Trophoblast cell (in vitro differentiated cells and primary cell): ENCODE data around the gene CLMN.

Experiments used
- DNase-seq, 2 donors: peaks; one replicate each; pipeline ENCODE4 v3.0.0-alpha.2; 2016
- H2AFZ ChIP-seq: 2 replicates; pipeline ENCODE4 v1.6.1; 2013; ENCODE audit warnings: low read length, moderate library complexity, mild to moderate bottlenecking; ENCODE audit not compliant: insufficient read depth, poor library complexity
- H2AK5ac ChIP-seq: 2 replicates; pipeline ENCODE4 v1.6.1; 2013; ENCODE audit warnings: mild to moderate bottlenecking, low read length
- H2BK120ac ChIP-seq: 2 replicates; pipeline ENCODE4 v1.6.1; 2013; ENCODE audit warnings: low read length, mild to moderate bottlenecking, moderate library complexity; ENCODE audit not compliant: insufficient read depth, poor library complexity
- H2BK12ac ChIP-seq: 2 replicates; pipeline ENCODE4 v1.6.1; 2013; ENCODE audit warnings: mild to moderate bottlenecking, low read length, moderate library complexity
- H2BK5ac ChIP-seq: 2 replicates; pipeline ENCODE4 v1.6.1; 2013; ENCODE audit warnings: low read length, low read depth, moderate library complexity, mild to moderate bottlenecking; ENCODE audit not compliant: poor library complexity
- H3K14ac ChIP-seq: 2 replicates; pipeline ENCODE4 v1.6.1; 2013; ENCODE audit warnings: mild to moderate bottlenecking, low read length
- H3K18ac ChIP-seq: 2 replicates; pipeline ENCODE4 v1.6.1; 2013; ENCODE audit warnings: mild to moderate bottlenecking, low read length
- H3K23ac ChIP-seq: 2 replicates; pipeline ENCODE4 v1.6.1; 2013; ENCODE audit warnings: low read length
- H3K27ac ChIP-seq: 2 replicates; pipeline ENCODE4 v1.5.1; 2013; ENCODE audit warnings: low read depth, mild to moderate bottlenecking, inconsistent platforms, low read length, moderate library complexity
- H3K27me3 ChIP-seq: 2 replicates; pipeline ENCODE4 v1.6.1; 2013; ENCODE audit warnings: inconsistent platforms, mild to moderate bottlenecking, low read length, moderate library complexity; ENCODE audit not compliant: insufficient read depth
- H3K36me3 ChIP-seq, 2 experiments: 1 replicate in 1 of 2; 2 replicates in 1 of 2; pipeline ENCODE4 v1.6.1; 2013; ENCODE audit warnings: low read length in 2 of 2, mild to moderate bottlenecking in 2 of 2, moderate library complexity in 1 of 2; ENCODE audit not compliant: insufficient read depth in 2 of 2, control insufficient read depth in 1 of 2
- H3K4ac ChIP-seq: 2 replicates; pipeline ENCODE4 v1.6.1; 2013; ENCODE audit warnings: low read depth, mild to moderate bottlenecking, low read length, moderate library complexity
- H3K4me1 ChIP-seq, 2 experiments: 1 replicate in 1 of 2; 2 replicates in 1 of 2; pipeline ENCODE4 v1.6.1; 2013; ENCODE audit warnings: low read length in 2 of 2, mild to moderate bottlenecking in 2 of 2, moderate library complexity in 1 of 2; ENCODE audit not compliant: insufficient read depth in 2 of 2, control insufficient read depth in 1 of 2
- H3K4me2 ChIP-seq: 2 replicates; pipeline ENCODE4 v1.6.1; 2013; ENCODE audit warnings: inconsistent platforms, mild to moderate bottlenecking, low read length, moderate library complexity
- H3K4me3 ChIP-seq: 2 replicates; pipeline ENCODE4 v1.5.1; 2013; ENCODE audit warnings: mild to moderate bottlenecking, low read depth, low read length, inconsistent platforms
- H3K79me1 ChIP-seq: one replicate; pipeline ENCODE4 v1.6.1; 2013; ENCODE audit warnings: low read length
- H3K79me2 ChIP-seq: 2 replicates; pipeline ENCODE4 v1.6.1; 2013; ENCODE audit warnings: low read length, mild to moderate bottlenecking; ENCODE audit not compliant: control insufficient read depth, insufficient read depth, poor library complexity
- H3K9ac ChIP-seq: 2 replicates; pipeline ENCODE4 v1.6.1; 2013; ENCODE audit warnings: mild to moderate bottlenecking, low read length
- H3K9me3 ChIP-seq: 2 replicates; pipeline ENCODE4 v1.6.1; 2013; ENCODE audit warnings: low read depth, mild to moderate bottlenecking, control low read depth, inconsistent platforms, low read length; ENCODE audit not compliant: insufficient read depth
- H4K12ac ChIP-seq: 2 replicates; pipeline ENCODE4 v1.6.1; 2013; ENCODE audit warnings: low read depth, mild to moderate bottlenecking, low read length, moderate library complexity
- H4K8ac ChIP-seq: 2 replicates; pipeline ENCODE4 v1.6.1; 2013; ENCODE audit warnings: low read depth, mild to moderate bottlenecking, low read length, moderate library complexity
- H4K91ac ChIP-seq: one replicate; pipeline ENCODE4 v1.6.1; 2013; ENCODE audit warnings: low read depth, mild to moderate bottlenecking, low read length, moderate library complexity
- WGBS: extraction: QIAGEN DNeasy Blood & Tissue Kit; methylation state at CpG from one replicate; pipeline ENCODE4 v1.1.7; 2013; ENCODE audit warnings: missing lambda C conversion rate; ENCODE audit not compliant: insufficient read length, insufficient coverage; ENCODE audit errors: extremely low coverage; 5-methylcytosine and 5-hydroxymethylcytosine counted together

CLMN gene

GRCh38 chr14:95222870-95223398 is 96.8 kb downstream of the CLMN start:
- H3K9me3 ChIP-seq = no peaks in the 10 kb centered on the region
- H4K8ac ChIP-seq = peak overlapping the region; percentile 12
- no peaks in the 10 kb centered on the region for H3K36me3 ChIP-seq
- H3K4me2 ChIP-seq = no peak overlapping the region
- H3K4me1 ChIP-seq = peaks cover 34 to 35% of the 10 kb centered on the region in 2 experiments
- H3K4ac ChIP-seq = peak overlapping the region; percentile 20
- no peak overlapping the region for H3K23ac ChIP-seq
- peak overlapping the region; percentile 71 for H2BK12ac ChIP-seq
- H3K79me1 ChIP-seq = peaks cover 34% of the 10 kb centered on the region
- H2AFZ ChIP-seq = no peak overlapping the region
- peak overlapping the region; percentile 17 for H2AK5ac ChIP-seq
- H3K9ac ChIP-seq = no peak overlapping the region
- no CpG with 5 or more reads among the region's 3 CpGs for WGBS
- H3K27me3 ChIP-seq = no peaks in the 10 kb centered on the region
- DNase-seq = no peak
- peak overlapping the region; percentile 40 for H4K91ac ChIP-seq
- H2BK5ac ChIP-seq = no peak overlapping the region
- H2BK120ac ChIP-seq = peak overlapping the region; percentile 30
- H3K14ac ChIP-seq = peak overlapping the region; percentile 43
- peak overlapping the region; percentile 81 for H3K27ac ChIP-seq
- peak overlapping the region; percentile 42 for H3K18ac ChIP-seq
- H4K12ac ChIP-seq = no peak overlapping the region
- no peak overlapping the region for H3K4me3 ChIP-seq
- H3K79me2 ChIP-seq = peaks cover 2% of the 10 kb centered on the region

DNA sequence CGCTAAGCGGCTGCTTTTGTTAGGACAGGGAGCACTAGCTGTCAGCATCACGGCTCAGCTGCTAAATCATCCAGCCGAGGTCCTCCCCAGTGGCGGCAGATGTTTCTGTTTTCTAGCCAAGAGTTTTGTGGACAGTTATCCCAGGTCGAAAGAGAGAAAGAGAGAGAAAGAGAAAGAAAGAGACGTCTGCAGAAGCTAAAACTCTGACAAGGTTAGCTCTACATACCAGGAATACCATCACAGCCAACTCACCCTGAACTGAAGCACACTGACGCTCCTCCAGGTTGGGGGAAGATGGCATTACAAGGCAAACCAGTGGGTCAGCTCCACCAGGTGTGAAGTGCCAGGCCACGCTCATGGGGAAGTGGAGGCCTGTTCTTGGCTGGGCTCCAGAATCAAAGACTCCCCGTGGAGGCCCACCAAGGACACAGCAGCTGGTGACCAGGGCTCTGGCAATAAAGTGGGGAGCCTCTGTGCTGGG is 97.5 kb downstream of the CLMN start:
- Histone ChIP-seq H3K79me2 (peaks cover 2% of the 10 kb centered on the region), H3K27ac (peak overlapping the region; percentile 81), H3K4me3 (no peak overlapping the region), H2BK12ac (peak overlapping the region; percentile 42), H3K18ac (no peak overlapping the region), H3K4me1 (peaks cover 39 to 41% of the 10 kb centered on the region in 2 experiments), H4K12ac (no peak overlapping the region), H3K23ac (no peak overlapping the region), H3K79me1 (peaks cover 38% of the 10 kb centered on the region), H2BK5ac (peak overlapping the region; percentile 70), H2AK5ac (no peak overlapping the region), H3K36me3 (no peaks in the 10 kb centered on the region), H3K9me3 (peaks cover 3% of the 10 kb centered on the region), H3K27me3 (no peaks in the 10 kb centered on the region), H2BK120ac (peak overlapping the region; percentile 69), H3K4ac (no peak overlapping the region), H4K8ac (no peak overlapping the region), H2AFZ (no peak overlapping the region), H3K14ac (peak overlapping the region; percentile 20), H4K91ac (peak overlapping the region; percentile 77), H3K4me2 (no peak overlapping the region), H3K9ac (no peak overlapping the region)
- WGBS = no CpG with 5 or more reads among the region's 10 CpGs
- DNase-seq = peak; percentile 28 to 69

DNA sequence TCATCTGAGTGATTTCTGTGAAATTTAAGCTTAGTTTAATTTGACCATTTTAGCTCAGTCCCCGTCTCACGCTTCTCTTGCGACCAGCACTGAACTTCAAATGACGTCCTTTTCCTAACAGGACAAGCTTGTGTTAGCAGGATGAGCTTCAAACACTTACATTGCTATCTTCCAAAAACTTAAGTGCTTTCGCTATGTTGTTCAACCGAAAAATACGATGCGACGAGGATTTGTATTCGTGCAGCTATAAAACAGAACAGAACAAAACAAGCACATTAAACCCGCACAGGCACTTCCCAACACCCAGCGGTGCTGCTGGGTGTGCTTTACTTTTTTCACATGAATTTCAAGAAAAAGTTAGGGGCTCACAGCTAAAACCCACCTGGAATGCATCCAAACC is 98.2 kb downstream of the CLMN start:
- H2AFZ ChIP-seq = no peak overlapping the region
- no peak for DNase-seq
- H3K79me2 ChIP-seq = peaks cover 2% of the 10 kb centered on the region
- peak overlapping the region; percentile 77 for H4K91ac ChIP-seq
- H4K8ac ChIP-seq = no peak overlapping the region
- H2AK5ac ChIP-seq = no peak overlapping the region
- no peaks in the 10 kb centered on the region for H3K27me3 ChIP-seq
- H3K4ac ChIP-seq = no peak overlapping the region
- H4K12ac ChIP-seq = no peak overlapping the region
- H3K9me3 ChIP-seq = peaks cover 3% of the 10 kb centered on the region
- H3K4me2 ChIP-seq = no peak overlapping the region
- H2BK120ac ChIP-seq = peak overlapping the region; percentile 69
- peak overlapping the region; percentile 46 for H2BK12ac ChIP-seq
- peaks cover 39 to 44% of the 10 kb centered on the region in 2 experiments for H3K4me1 ChIP-seq
- peak overlapping the region; percentile 70 for H2BK5ac ChIP-seq
- H3K4me3 ChIP-seq = no peak overlapping the region
- H3K27ac ChIP-seq = peak overlapping the region; percentile 81
- H3K18ac ChIP-seq = no peak overlapping the region
- no peak overlapping the region for H3K9ac ChIP-seq
- no peaks in the 10 kb centered on the region for H3K36me3 ChIP-seq
- H3K79me1 ChIP-seq = peaks cover 41% of the 10 kb centered on the region
- WGBS = no CpG with 5 or more reads among the region's 12 CpGs
- H3K14ac ChIP-seq = peak overlapping the region; percentile 20
- H3K23ac ChIP-seq = no peak overlapping the region

GRCh38 chr14:95220663-95221231 is 99.0 kb downstream of the CLMN start:
- Histone ChIP-seq H3K23ac (no peak overlapping the region), H3K27ac (peak overlapping the region; percentile 81), H2BK5ac (peak overlapping the region; percentile 70), H3K9ac (no peak overlapping the region), H3K27me3 (no peaks in the 10 kb centered on the region), H2BK120ac (peak overlapping the region; percentile 46), H4K91ac (peak overlapping the region; percentile 77), H2AFZ (no peak overlapping the region), H3K4ac (no peak overlapping the region), H3K4me1 (peaks cover 44 to 49% of the 10 kb centered on the region in 2 experiments), H4K12ac (no peak overlapping the region), H3K14ac (no peak overlapping the region), H2BK12ac (peak overlapping the region; percentile 5), H3K9me3 (peaks cover 3% of the 10 kb centered on the region), H3K4me2 (peak overlapping the region; percentile 2), H2AK5ac (no peak overlapping the region), H3K36me3 (no peaks in the 10 kb centered on the region), H3K79me2 (peaks cover 2% of the 10 kb centered on the region), H3K79me1 (peaks cover 47% of the 10 kb centered on the region), H4K8ac (no peak overlapping the region), H3K4me3 (no peak overlapping the region), H3K18ac (no peak overlapping the region)
- peak in 1 of 2 donors; percentile 19 for DNase-seq
- WGBS = no CpG with 5 or more reads among the region's 11 CpGs
